ENCODE data around the gene ADAM11.
"Not testable (repeated sequence)": the region's sequence is repeated elsewhere in the genome, so short reads cannot be mapped to it uniquely, and the experiment has no call there.

DNA sequence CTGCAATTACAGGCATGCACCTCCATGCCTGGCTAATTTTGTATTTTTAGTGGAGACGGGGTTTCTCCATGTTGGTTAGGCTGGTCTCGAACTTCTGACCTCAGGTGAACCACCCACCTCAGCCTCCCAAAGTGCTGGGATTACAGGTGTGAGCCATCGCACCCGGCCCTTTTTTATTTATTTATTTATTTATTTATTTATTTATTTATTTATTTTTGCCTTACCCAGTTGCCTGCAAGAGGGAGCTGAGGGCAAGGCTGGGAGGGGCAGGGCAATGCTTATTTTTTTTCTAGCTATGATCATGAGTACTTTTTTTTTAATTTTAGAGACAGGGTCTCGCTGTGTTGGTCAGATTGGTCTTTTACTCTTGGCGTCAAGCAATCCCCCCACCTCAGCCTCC is 32.7 kb upstream of the ADAM11 start:
- not testable (repeated sequence) for TF ChIP-seq SUZ12 (IDR thresholded peaks at IDR 0.05; ENCODE audit: extremely low read depth, insufficient read depth, insufficient read length); ZNF274 (IDR thresholded peaks at IDR 0.05; ENCODE audit: low read depth, low read length)
